ENCODE data around the gene IGLL5. TPM values are rescaled to one million over a fixed set of nuclear protein-coding genes. Genes with fewer than 3 reads are reported as not detected.

IGLL5 gene
- total and polyA plus RNA-seq, 2 experiments from 2014 or later, result not detected

- Histone ChIP-seq H3K9ac (no peak overlapping the region), H3K27me3 (replicated peaks; ENCODE audit: insufficient read depth) (no peaks in the 10 kb centered on the region), H3K4me1 (ENCODE audit: insufficient read depth) (peaks cover 3% of the 10 kb centered on the region), H4K20me1 (ENCODE audit: insufficient read depth) (no peaks in the 10 kb centered on the region), H3K27ac (no peak overlapping the region), H3K79me2 (ENCODE audit: insufficient read depth) (no peaks in the 10 kb centered on the region), H3K9me3 (ENCODE audit: low read depth) (no peaks in the 10 kb centered on the region), H3K36me3 (ENCODE audit: low read depth) (no peaks in the 10 kb centered on the region), H3K4me2 (ENCODE audit: unreplicated experiment) (no peak overlapping the region), H3K4me3 (no peak overlapping the region), H3K9me2 (ENCODE audit: insufficient read depth) (no peaks in the 10 kb centered on the region), H2AFZ (no peak overlapping the region), H3F3A (ENCODE audit: insufficient read depth) (no peaks in the 10 kb centered on the region)
- in situ Hi-C loops (cut with MboI), result no loop called here
- DNase-seq, result no peak
- TF ChIP-seq EZH2phosphoT487 (IDR thresholded peaks at IDR 0.05; ENCODE audit: insufficient read depth, low read depth) (no peak), EZH2 (IDR thresholded peaks at IDR 0.05; ENCODE audit: insufficient read depth, poor library complexity, severe bottlenecking) (no peak)
- WGBS, 2 experiments (ENCODE audit: low coverage in 1 of 2, low lambda C conversion rate in 2 of 2, missing lambda C conversion rate in 2 of 2), result 68 to 81% methylated on average over 3 to 4 of the region's 4 CpGs
Observed at GRCh38 chr22:22923379-22923778, 35.8 kb downstream of the IGLL5 start.

GRCh38 chr22:22923930-22924329 is 36.3 kb downstream of the IGLL5 start:
- H3K9me3 ChIP-seq (ENCODE audit: low read depth), result no peaks in the 10 kb centered on the region
- H3K9ac ChIP-seq, result no peak overlapping the region
- DNase-seq, result no peak
- H3K4me2 ChIP-seq (ENCODE audit: unreplicated experiment), result no peak overlapping the region
- no peaks in the 10 kb centered on the region for H3K36me3 ChIP-seq (ENCODE audit: low read depth)
- H3K27me3 ChIP-seq (replicated peaks; ENCODE audit: insufficient read depth), result no peaks in the 10 kb centered on the region
- H4K20me1 ChIP-seq (ENCODE audit: insufficient read depth), result no peaks in the 10 kb centered on the region
- H3K79me2 ChIP-seq (ENCODE audit: insufficient read depth), result no peaks in the 10 kb centered on the region
- no peak overlapping the region for H3K27ac ChIP-seq
- no peaks in the 10 kb centered on the region for H3F3A ChIP-seq (ENCODE audit: insufficient read depth)
- WGBS, 2 experiments (ENCODE audit: low coverage in 1 of 2, low lambda C conversion rate in 2 of 2, missing lambda C conversion rate in 2 of 2), result 50 to 60% methylated on average over 3 to 4 of the region's 4 CpGs
- H3K4me3 ChIP-seq, result no peak overlapping the region
- no peak for TF ChIP-seq EZH2 (IDR thresholded peaks at IDR 0.05; ENCODE audit: insufficient read depth, poor library complexity, severe bottlenecking)
- no peak for TF ChIP-seq EZH2phosphoT487 (IDR thresholded peaks at IDR 0.05; ENCODE audit: insufficient read depth, low read depth)
- H3K4me1 ChIP-seq (ENCODE audit: insufficient read depth), result peaks cover 8% of the 10 kb centered on the region
- H3K9me2 ChIP-seq (ENCODE audit: insufficient read depth), result no peaks in the 10 kb centered on the region
- in situ Hi-C loops (cut with MboI), result no loop called here
- H2AFZ ChIP-seq, result no peak overlapping the region

GRCh38 chr22:22924369-22925145 is 36.9 kb downstream of the IGLL5 start:
- WGBS, 2 experiments (ENCODE audit: low coverage in 1 of 2, low lambda C conversion rate in 2 of 2, missing lambda C conversion rate in 2 of 2), result 37 to 50% methylated on average over 4 to 9 of the region's 9 CpGs
- Histone ChIP-seq H3F3A (ENCODE audit: insufficient read depth) (no peaks in the 10 kb centered on the region), H3K79me2 (ENCODE audit: insufficient read depth) (no peaks in the 10 kb centered on the region), H3K4me3 (no peak overlapping the region), H3K36me3 (ENCODE audit: low read depth) (no peaks in the 10 kb centered on the region), H4K20me1 (ENCODE audit: insufficient read depth) (no peaks in the 10 kb centered on the region), H2AFZ (no peak overlapping the region), H3K27ac (no peak overlapping the region), H3K27me3 (replicated peaks; ENCODE audit: insufficient read depth) (no peaks in the 10 kb centered on the region), H3K4me1 (ENCODE audit: insufficient read depth) (peaks cover 11% of the 10 kb centered on the region), H3K9ac (no peak overlapping the region), H3K9me3 (ENCODE audit: low read depth) (no peaks in the 10 kb centered on the region), H3K4me2 (ENCODE audit: unreplicated experiment) (no peak overlapping the region), H3K9me2 (ENCODE audit: insufficient read depth) (no peaks in the 10 kb centered on the region)
- TF ChIP-seq EZH2phosphoT487 (IDR thresholded peaks at IDR 0.05; ENCODE audit: insufficient read depth, low read depth), result no peak
- no peak for DNase-seq
- in situ Hi-C loops (cut with MboI), result no loop called here

GRCh38 chr22:22925146-22925804 is 37.7 kb downstream of the IGLL5 start:
- Histone ChIP-seq H4K20me1 (ENCODE audit: insufficient read depth) (no peaks in the 10 kb centered on the region), H3K9me2 (ENCODE audit: insufficient read depth) (no peaks in the 10 kb centered on the region), H3K36me3 (ENCODE audit: low read depth) (no peaks in the 10 kb centered on the region), H3K4me1 (ENCODE audit: insufficient read depth) (peaks cover 11% of the 10 kb centered on the region), H2AFZ (no peak overlapping the region), H3K4me3 (no peak overlapping the region), H3K9me3 (ENCODE audit: low read depth) (no peaks in the 10 kb centered on the region), H3K9ac (no peak overlapping the region), H3K79me2 (ENCODE audit: insufficient read depth) (no peaks in the 10 kb centered on the region), H3K4me2 (ENCODE audit: unreplicated experiment) (no peak overlapping the region), H3F3A (ENCODE audit: insufficient read depth) (no peaks in the 10 kb centered on the region), H3K27ac (no peak overlapping the region), H3K27me3 (replicated peaks; ENCODE audit: insufficient read depth) (no peaks in the 10 kb centered on the region)
- TF ChIP-seq EZH2phosphoT487 (IDR thresholded peaks at IDR 0.05; ENCODE audit: insufficient read depth, low read depth), result no peak
- no peak for TF ChIP-seq EZH2 (IDR thresholded peaks at IDR 0.05; ENCODE audit: insufficient read depth, poor library complexity, severe bottlenecking)
- in situ Hi-C loops (cut with MboI), result no loop called here
- 53 to 55% methylated on average over 14 of the region's 14 CpGs for WGBS, 2 experiments (ENCODE audit: low coverage in 1 of 2, low lambda C conversion rate in 2 of 2, missing lambda C conversion rate in 2 of 2)
- no peak for DNase-seq
